Transverse colon (tissue), 4 donors: ENCODE data around the gene COX8C. TPM values are rescaled to one million over a fixed set of nuclear protein-coding genes. Genes with fewer than 3 reads are reported as not detected.

Source experiments
- DNase-seq: peaks from one replicate; pipeline ENCODE4 v3.0.0-alpha.2; 2019
- H3K27ac ChIP-seq, 4 donors: fragments of 200-600 bp; sonication (generic); 2 replicates each; pipeline ENCODE4 v1.5.1; 2016 to 2018; ENCODE audit warnings: inconsistent platforms in 4 of 4
- H3K27me3 ChIP-seq: fragments of 200-600 bp; sonication (generic); 2 replicates; pipeline ENCODE4 v1.5.1; 2017; ENCODE audit warnings: inconsistent platforms
- H3K36me3 ChIP-seq, 4 donors: fragments of 200-600 bp; sonication (generic); 2 replicates each; pipeline ENCODE4 v1.5.1; 2017 to 2019; ENCODE audit warnings: inconsistent platforms in 4 of 4
- H3K4me1 ChIP-seq, 4 donors: fragments of 200-600 bp; sonication (generic); 2 replicates each; pipeline ENCODE4 v1.5.1; 2017 to 2020; ENCODE audit warnings: inconsistent platforms in 4 of 4
- H3K4me3 ChIP-seq, 4 donors: fragments of 200-600 bp; sonication (generic); 1 replicate in 1 of 4; 2 replicates in 3 of 4; pipeline versions ENCODE4 v1.5.1 to v1.6.1; 2017 to 2019; ENCODE audit warnings: inconsistent platforms in 4 of 4
- H3K9me3 ChIP-seq, 2 donors: fragments of 200-600 bp; sonication (generic); 2 replicates each; pipeline ENCODE4 v1.5.1; 2017 to 2019; ENCODE audit warnings: inconsistent platforms in 2 of 2
- CTCF ChIP-seq, 5 experiments: fragments of 200-600 bp in 3 of 5; fragments of 450-650 bp in 2 of 5; sonication (generic) in 3 of 5; IDR thresholded peaks; 1 replicate in 2 of 5; 2 replicates in 3 of 5; pipeline ENCODE4 v1.5.1; 2016 to 2017; ENCODE audit warnings: antibody characterized with exemption in 5 of 5, inconsistent platforms in 3 of 5, mild to moderate bottlenecking in 2 of 5, moderate library complexity in 1 of 5
- EP300 ChIP-seq: sonication (generic); formaldehyde crosslinking; IDR thresholded peaks from one replicate; pipeline ENCODE4 v1.6.1; 2017; ENCODE audit warnings: antibody characterized with exemption, low read depth
- POLR2A ChIP-seq: fragments of 450-650 bp; IDR thresholded peaks from one replicate; pipeline ENCODE4 v1.6.1; 2016; ENCODE audit warnings: antibody characterized with exemption, mild to moderate bottlenecking, moderate library complexity
- POLR2AphosphoS5 ChIP-seq, 3 donors: sonication (generic); formaldehyde crosslinking; IDR thresholded peaks; one replicate each; pipeline ENCODE4 v1.6.1; 2016; ENCODE audit warnings: antibody characterized with exemption in 3 of 3
- WGBS, 2 donors: methylation state at CpG; one replicate each; pipeline ENCODE4 v1.1.5; 2018; ENCODE audit warnings: low coverage in 1 of 2; 5-methylcytosine and 5-hydroxymethylcytosine counted together
- in situ Hi-C, 4 donors: fragments of 200-750 bp; cut with MboI; loops; one replicate each; pipeline versions ENCODE4 v1.15.0 to v1.15.1; 2017; ENCODE audit warnings: low sequenced_read_pairs in 3 of 4, low pct_ligation_motif_present in 1 of 4, low pct_unique_long_range_greater_than_20kb in 1 of 4
- intact Hi-C: fragments of 100-400 bp; cut with DNase I; formaldehyde crosslinking; loops from one replicate; pipeline ENCODE4 v1.15.1; 2023; ENCODE audit warnings: low total_unique reads
- total RNA-seq, 4 donors: library from RNA; depleted of rRNA; stranded (reverse); fragments of >200 nt; gene quantifications; one replicate each; pipeline ENCODE4 v1.1.0, GENCODE V29; 2016

Gene COX8C
- total RNA-seq, 4 donors from 2014 or later, result not detected

- DNase-seq, result no peak
- in situ Hi-C loops, result no loop called here
- peak overlapping the region; percentile 94 to 99 (median 98) for H3K27ac ChIP-seq
- no peaks in the 10 kb centered on the region for H3K36me3 ChIP-seq
- H3K9me3 ChIP-seq, result no peaks in the 10 kb centered on the region
- no peaks in the 10 kb centered on the region for H3K27me3 ChIP-seq
- TF ChIP-seq CTCF (IDR thresholded peaks at IDR 0.05), result no peak
- no peak for TF ChIP-seq EP300
- TF ChIP-seq POLR2A, result no peak
- TF ChIP-seq POLR2AphosphoS5 (IDR thresholded peaks at IDR 0.05), result no peak
- H3K4me3 ChIP-seq, result no peak overlapping the region
- H3K4me1 ChIP-seq, result peaks cover 16 to 44% (median 33%) of the 10 kb centered on the region in 4 donors
- WGBS, 2 donors, result 59 to 74% methylated on average over 2 of the region's 2 CpGs
- intact Hi-C loops, result no loop called here
Observed at GRCh38 chr14:93330609-93331000, 16.4 kb upstream of the COX8C start.

GRCh38 chr14:93331002-93331727 lies 15.8 kb upstream of the COX8C start:
- Histone ChIP-seq H3K27ac (peak overlapping the region; percentile 94 to 99 (median 98)), H3K4me1 (peaks cover 16 to 44% (median 33%) of the 10 kb centered on the region in 4 donors), H3K36me3 (no peaks in the 10 kb centered on the region), H3K9me3 (no peaks in the 10 kb centered on the region), H3K4me3 (peak overlapping the region in 3 of 4 donors; percentile 75 to 96 (median 78)), H3K27me3 (no peaks in the 10 kb centered on the region)
- TF ChIP-seq POLR2AphosphoS5 (IDR thresholded peaks at IDR 0.05), result no peak
- TF ChIP-seq CTCF (IDR thresholded peaks at IDR 0.05), result no peak
- TF ChIP-seq EP300, result no peak
- no peak for TF ChIP-seq POLR2A
- peak; percentile 40 for DNase-seq
- intact Hi-C loops, result no loop called here
- WGBS, 2 donors, result 42 to 43% methylated on average over 11 to 17 of the region's 17 CpGs
- in situ Hi-C loops, result no loop called here

- Histone ChIP-seq H3K4me1 (peaks cover 16 to 44% (median 33%) of the 10 kb centered on the region in 4 donors), H3K27ac (peak overlapping the region; percentile 94 to 99 (median 98)), H3K9me3 (no peaks in the 10 kb centered on the region), H3K27me3 (no peaks in the 10 kb centered on the region), H3K36me3 (no peaks in the 10 kb centered on the region), H3K4me3 (peak overlapping the region; percentile 75 to 96 (median 81))
- no peak for TF ChIP-seq CTCF (IDR thresholded peaks at IDR 0.05)
- TF ChIP-seq POLR2AphosphoS5 (IDR thresholded peaks at IDR 0.05), result no peak
- TF ChIP-seq EP300, result no peak
- TF ChIP-seq POLR2A, result no peak
- in situ Hi-C loops (no loop called here), intact Hi-C loops (no loop called here)
- 0 to 25% methylated on average over 5 to 21 of the region's 21 CpGs for WGBS, 2 donors
- no peak for DNase-seq
Observed at GRCh38 chr14:93331728-93332396, 15.1 kb upstream of the COX8C start.

GRCh38 chr14:93332397-93332852 lies 14.6 kb upstream of the COX8C start:
- no peak for TF ChIP-seq CTCF (IDR thresholded peaks at IDR 0.05)
- TF ChIP-seq POLR2AphosphoS5 (IDR thresholded peaks at IDR 0.05), result peak in 1 of 3 donors; percentile 4
- TF ChIP-seq POLR2A, result no peak
- TF ChIP-seq EP300, result no peak
- Histone ChIP-seq H3K9me3 (no peaks in the 10 kb centered on the region), H3K27me3 (no peaks in the 10 kb centered on the region), H3K4me3 (peak overlapping the region; percentile 75 to 96 (median 81)), H3K27ac (peak overlapping the region; percentile 94 to 99 (median 98)), H3K4me1 (peaks cover 16 to 44% (median 33%) of the 10 kb centered on the region in 4 donors), H3K36me3 (no peaks in the 10 kb centered on the region)
- in situ Hi-C loops (no loop called here), intact Hi-C loops (no loop called here)
- peak; percentile 73 for DNase-seq
- WGBS, 2 donors, result 2% methylated on average over 10 of the region's 61 CpGs; no CpG with 5 or more reads in 1 of the 2 donors
